H1 (cell line): Measurements from ENCODE around the gene DENND4C.

Experiments
- CHD2 ChIP-seq: IDR thresholded peaks from 2 replicates; pipeline ENCODE4 v1.6.1; 2012; ENCODE audit warnings: low read length, improper control_type of control experiment
- EZH2 ChIP-seq: fragments of 200-600 bp; sonication (generic); IDR thresholded peaks from 2 replicates; pipeline ENCODE4 v1.7.1; 2012; ENCODE audit warnings: low read depth, mild to moderate bottlenecking, moderate library complexity, low read length, inconsistent platforms; ENCODE audit not compliant: severe bottlenecking
- HDAC6 ChIP-seq: IDR thresholded peaks from one replicate; pipeline ENCODE4 v1.7.1; 2012; ENCODE audit warnings: low read depth, mild to moderate bottlenecking, inconsistent platforms, low read length, moderate library complexity
- JUN ChIP-seq: IDR thresholded peaks from 2 replicates; pipeline ENCODE4 v1.6.1; 2011; ENCODE audit warnings: low read depth, mild to moderate bottlenecking, improper control_type of control experiment, low read length
- POLR2A ChIP-seq, 2 experiments: IDR thresholded peaks; 1 replicate in 1 of 2; 2 replicates in 1 of 2; pipeline ENCODE4 v1.6.1; 2011; ENCODE audit warnings: low read depth in 2 of 2, low read length in 2 of 2, mild to moderate bottlenecking in 2 of 2; ENCODE audit errors: control extremely low read depth in 1 of 2
- POLR2AphosphoS5 ChIP-seq: IDR thresholded peaks from 2 replicates; pipeline ENCODE4 v1.6.1; 2011; ENCODE audit warnings: low read depth, low read length
- RAD21 ChIP-seq, 2 experiments: IDR thresholded peaks in 1 of 2; conservative IDR thresholded peaks in 1 of 2; 2 replicates each; pipeline ENCODE4 v1.6.1; 2011; ENCODE audit warnings: low read depth in 2 of 2, low read length in 2 of 2, improper control_type of control experiment in 1 of 2, inconsistent platforms in 1 of 2, mild to moderate bottlenecking in 1 of 2, moderate library complexity in 1 of 2
- RBBP5 ChIP-seq: IDR thresholded peaks from 2 replicates; pipeline ENCODE4 v1.7.1; 2012; ENCODE audit warnings: low read depth, mild to moderate bottlenecking, inconsistent platforms, low read length, moderate library complexity, borderline replicate concordance
- RFX5 ChIP-seq: IDR thresholded peaks from 2 replicates; pipeline ENCODE4 v1.6.1; 2011; ENCODE audit warnings: low read depth, low read length, improper control_type of control experiment, borderline replicate concordance
- SP1 ChIP-seq: IDR thresholded peaks from 2 replicates; pipeline ENCODE4 v1.6.1; 2011; ENCODE audit warnings: low read depth, low read length
- TAF1 ChIP-seq: IDR thresholded peaks from 2 replicates; pipeline ENCODE4 v1.6.1; 2011; ENCODE audit warnings: mild to moderate bottlenecking, low read depth, low read length
- TF ChIP-seq, protein P1 (sequence below), 3 experiments: IDR thresholded peaks; 1 replicate in 2 of 3; 2 replicates in 1 of 3; pipeline versions ENCODE4 v1.5.1 to v1.6.1; 2011; ENCODE audit warnings: low read length in 3 of 3, mild to moderate bottlenecking in 3 of 3, inconsistent platforms in 2 of 3, low read depth in 1 of 3, moderate library complexity in 1 of 3; ENCODE audit not compliant: insufficient read depth in 1 of 3; ENCODE audit errors: control extremely low read depth in 1 of 3
- TF ChIP-seq, protein P2 (sequence below): IDR thresholded peaks from 2 replicates; pipeline ENCODE4 v1.6.1; 2012; ENCODE audit warnings: low read length, inconsistent platforms

DNA sequence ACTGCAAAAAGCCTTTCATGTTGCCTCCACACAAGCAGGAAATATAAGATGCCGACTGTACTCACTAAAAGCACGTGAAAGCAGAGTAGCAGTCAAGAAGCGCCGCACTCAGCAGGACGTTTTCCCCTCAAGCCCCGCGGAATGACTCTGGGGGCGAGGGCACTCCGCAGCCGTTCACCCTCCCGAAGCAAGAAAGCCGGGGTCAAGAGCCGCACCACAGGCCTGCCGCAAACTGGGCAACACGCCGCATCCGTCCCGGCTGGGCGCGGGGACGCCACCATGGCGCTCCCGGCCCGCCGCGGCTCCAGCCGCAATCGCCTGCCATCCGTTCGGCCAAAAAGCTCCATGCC, 149.2 kb downstream of the DENND4C start:
- TF ChIP-seq, protein P1, sequence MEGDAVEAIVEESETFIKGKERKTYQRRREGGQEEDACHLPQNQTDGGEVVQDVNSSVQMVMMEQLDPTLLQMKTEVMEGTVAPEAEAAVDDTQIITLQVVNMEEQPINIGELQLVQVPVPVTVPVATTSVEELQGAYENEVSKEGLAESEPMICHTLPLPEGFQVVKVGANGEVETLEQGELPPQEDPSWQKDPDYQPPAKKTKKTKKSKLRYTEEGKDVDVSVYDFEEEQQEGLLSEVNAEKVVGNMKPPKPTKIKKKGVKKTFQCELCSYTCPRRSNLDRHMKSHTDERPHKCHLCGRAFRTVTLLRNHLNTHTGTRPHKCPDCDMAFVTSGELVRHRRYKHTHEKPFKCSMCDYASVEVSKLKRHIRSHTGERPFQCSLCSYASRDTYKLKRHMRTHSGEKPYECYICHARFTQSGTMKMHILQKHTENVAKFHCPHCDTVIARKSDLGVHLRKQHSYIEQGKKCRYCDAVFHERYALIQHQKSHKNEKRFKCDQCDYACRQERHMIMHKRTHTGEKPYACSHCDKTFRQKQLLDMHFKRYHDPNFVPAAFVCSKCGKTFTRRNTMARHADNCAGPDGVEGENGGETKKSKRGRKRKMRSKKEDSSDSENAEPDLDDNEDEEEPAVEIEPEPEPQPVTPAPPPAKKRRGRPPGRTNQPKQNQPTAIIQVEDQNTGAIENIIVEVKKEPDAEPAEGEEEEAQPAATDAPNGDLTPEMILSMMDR (IDR thresholded peaks at IDR 0.05; ENCODE audit: control extremely low read depth in 1 of 3, insufficient read depth in 1 of 3, low read depth in 1 of 3, low read length in 3 of 3) = no peak
- TF ChIP-seq JUN (no peak), CHD2 (no peak), SP1 (no peak), RAD21 (IDR thresholded peaks at IDR 0.05 in 1 of 2, conservative IDR thresholded peaks at IDR 0.05 in 1 of 2; ENCODE audit: low read depth in 2 of 2, low read length in 2 of 2) (no peak), EZH2 (no peak), RFX5 (no peak), TAF1 (no peak), HDAC6 (no peak), POLR2A (IDR thresholded peaks at IDR 0.05; ENCODE audit: control extremely low read depth in 1 of 2, low read depth in 2 of 2, low read length in 2 of 2) (no peak), RBBP5 (no peak), POLR2AphosphoS5 (no peak)
- TF ChIP-seq, protein P2, sequence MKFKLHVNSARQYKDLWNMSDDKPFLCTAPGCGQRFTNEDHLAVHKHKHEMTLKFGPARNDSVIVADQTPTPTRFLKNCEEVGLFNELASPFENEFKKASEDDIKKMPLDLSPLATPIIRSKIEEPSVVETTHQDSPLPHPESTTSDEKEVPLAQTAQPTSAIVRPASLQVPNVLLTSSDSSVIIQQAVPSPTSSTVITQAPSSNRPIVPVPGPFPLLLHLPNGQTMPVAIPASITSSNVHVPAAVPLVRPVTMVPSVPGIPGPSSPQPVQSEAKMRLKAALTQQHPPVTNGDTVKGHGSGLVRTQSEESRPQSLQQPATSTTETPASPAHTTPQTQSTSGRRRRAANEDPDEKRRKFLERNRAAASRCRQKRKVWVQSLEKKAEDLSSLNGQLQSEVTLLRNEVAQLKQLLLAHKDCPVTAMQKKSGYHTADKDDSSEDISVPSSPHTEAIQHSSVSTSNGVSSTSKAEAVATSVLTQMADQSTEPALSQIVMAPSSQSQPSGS = no peak
